Epithelial cell of proximal tubule (primary cell): ENCODE results near the gene HIBADH. TPM values are rescaled to one million over a fixed set of nuclear protein-coding genes. Genes with fewer than 3 reads are reported as not detected.

Experiments used
- DNase-seq: peaks from one replicate; pipeline ENCODE4 v3.0.0-alpha.2; 2011; ENCODE audit warnings: low read depth
- H3K4me3 ChIP-seq: 2 replicates; pipeline ENCODE4 v1.5.1; 2011; ENCODE audit warnings: low read depth, mild to moderate bottlenecking, low read length
- CTCF ChIP-seq: conservative IDR thresholded peaks from 2 replicates; pipeline ENCODE4 v1.5.1; 2012; ENCODE audit warnings: low read depth, mild to moderate bottlenecking, low read length
- total RNA-seq: library from RNA; depleted of rRNA; stranded (reverse); fragments of >200 nt; gene quantifications from 2 replicates; pipeline ENCODE4 v1.2.3, GENCODE V29; 2015

The HIBADH gene
- total RNA-seq, 1 donor from 2014 or later = 49.5 TPM

- no peak overlapping the region for H3K4me3 ChIP-seq
- no peak for TF ChIP-seq CTCF
- DNase-seq = no peak
Observed at GRCh38 chr7:27651702-27652101, 11.0 kb downstream of the HIBADH start.

DNA sequence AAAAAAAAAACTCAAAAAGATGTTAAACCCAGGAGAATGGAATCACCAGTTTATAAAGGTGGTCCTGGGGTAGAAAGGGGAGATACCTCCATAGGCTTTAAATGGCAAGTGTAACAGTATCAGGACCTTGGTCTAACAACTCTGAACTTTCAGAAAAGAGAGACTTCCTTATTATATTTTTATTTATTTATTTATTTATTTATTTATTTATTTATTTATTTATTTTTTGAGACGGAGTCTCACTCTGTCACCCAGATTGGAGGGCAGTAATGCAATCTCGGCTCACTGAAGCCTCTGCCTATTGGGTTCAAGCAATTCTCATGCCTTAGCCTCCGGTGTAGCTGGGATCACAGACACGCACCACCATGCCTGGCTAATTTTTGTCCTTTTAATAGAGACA is 12.4 kb downstream of the HIBADH start:
- TF ChIP-seq CTCF = no peak
- H3K4me3 ChIP-seq = no peak overlapping the region
- no peak for DNase-seq

DNA sequence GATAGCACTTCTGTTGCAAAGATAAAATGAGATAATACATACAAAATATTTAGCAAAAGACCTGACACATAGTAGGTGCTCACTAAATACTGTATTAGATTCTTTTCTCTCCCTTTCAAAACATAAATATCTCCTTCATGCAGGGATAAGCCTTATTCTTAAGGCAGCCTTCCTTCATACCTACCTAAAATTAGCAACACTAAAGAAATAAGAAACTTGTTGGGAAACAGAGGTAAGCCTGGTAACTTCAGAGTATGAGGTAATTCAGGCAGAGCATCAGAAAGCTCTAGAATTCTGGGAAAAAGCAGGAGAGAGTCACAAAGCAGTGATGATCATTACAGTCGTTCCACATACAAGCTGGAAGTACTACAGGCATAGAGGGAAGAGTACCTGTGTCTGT is 15.2 kb downstream of the HIBADH start:
- DNase-seq = no peak

DNA sequence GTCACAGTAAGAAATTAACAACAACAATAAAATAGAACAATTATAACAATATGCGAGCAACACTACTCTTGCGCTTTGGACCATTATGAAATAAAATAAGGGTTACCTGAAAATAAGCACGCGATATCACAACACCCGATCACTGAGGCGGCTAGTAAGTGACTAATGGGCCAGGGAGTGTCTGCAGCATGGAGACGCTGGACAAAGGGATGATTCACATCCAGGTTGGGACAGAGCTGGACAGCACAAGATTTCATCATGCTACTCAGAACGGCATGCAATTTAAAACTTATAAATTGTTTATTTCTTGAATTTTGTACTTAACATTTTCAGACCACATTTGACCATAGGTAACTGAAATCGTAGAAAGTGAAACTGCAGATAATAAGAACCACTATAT is 15.6 kb downstream of the HIBADH start:
- DNase-seq = peak; percentile 55
- H3K4me3 ChIP-seq = no peak overlapping the region
- no peak for TF ChIP-seq CTCF

More for the DNA sequence above, 15.2 kb downstream of the HIBADH start:
- no peak overlapping the region for H3K4me3 ChIP-seq
- no peak for TF ChIP-seq CTCF

- no peak for TF ChIP-seq CTCF
- no peak for DNase-seq
- H3K4me3 ChIP-seq = peak overlapping the region; percentile 43
Observed at GRCh38 chr7:27642271-27642670, 20.4 kb downstream of the HIBADH start.

DNA sequence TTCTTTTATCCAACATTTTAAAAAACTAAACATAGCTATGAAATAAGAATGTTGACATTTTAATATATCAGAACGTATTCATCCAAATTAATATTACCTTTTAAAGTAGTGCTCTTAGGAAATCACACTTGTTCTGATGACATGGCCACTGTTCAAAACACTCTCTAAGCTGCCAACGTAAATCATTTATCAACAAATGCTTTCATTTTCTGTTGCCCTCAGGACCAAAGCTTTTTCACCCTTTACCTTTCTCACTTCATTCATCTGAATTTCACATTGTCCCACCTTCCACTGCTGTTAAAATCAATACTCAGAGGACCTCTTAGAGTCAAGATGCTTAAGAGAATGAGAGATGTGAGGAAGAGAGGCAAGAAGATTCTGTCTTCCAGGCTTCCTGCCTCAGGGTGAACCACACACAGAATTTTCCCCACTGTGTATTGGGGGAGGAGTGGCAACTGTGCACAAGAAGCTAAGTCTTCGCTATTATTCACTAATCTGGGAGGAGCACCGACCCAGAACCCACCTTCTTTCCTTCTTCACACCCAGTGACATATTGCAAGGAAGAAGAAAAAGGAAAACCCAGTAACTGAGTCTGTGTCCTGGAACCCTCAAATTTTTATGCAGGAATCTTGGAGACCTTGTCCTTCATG is 21.0 kb downstream of the HIBADH start:
- TF ChIP-seq CTCF = no peak
- DNase-seq = peak; percentile 50
- H3K4me3 ChIP-seq = peak overlapping the region; percentile 43

DNA sequence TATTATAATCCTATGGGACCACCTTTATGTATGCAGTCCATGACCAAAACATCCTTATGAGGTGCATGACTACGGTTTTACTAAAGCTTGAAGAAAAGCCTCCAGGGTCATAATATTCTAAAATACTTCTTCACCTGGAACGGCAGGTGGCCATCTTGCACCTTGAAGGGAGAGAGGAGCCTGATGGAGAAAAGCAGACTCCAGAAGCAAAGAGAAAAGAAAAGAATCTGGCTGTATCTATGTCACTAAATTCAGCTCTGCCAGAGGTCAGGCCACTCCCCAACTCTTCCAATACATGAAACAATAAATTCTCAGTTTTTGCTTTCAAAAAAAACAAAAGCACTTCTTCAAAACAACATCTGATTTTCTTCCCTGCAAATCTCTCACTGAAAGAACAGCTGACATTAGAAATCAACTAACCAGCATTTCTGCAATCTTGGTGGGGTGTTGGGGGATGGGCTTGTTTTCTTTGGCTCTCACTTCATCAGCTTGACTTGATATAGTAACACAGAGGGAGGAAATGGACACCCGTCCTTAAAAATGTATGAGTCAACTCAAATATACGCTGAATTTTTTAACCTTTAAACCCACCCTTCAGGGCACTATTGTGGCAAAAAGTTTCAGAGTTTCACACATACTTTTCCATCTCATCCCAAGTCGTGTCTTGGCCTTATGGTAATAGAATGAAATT is 21.7 kb downstream of the HIBADH start:
- peak overlapping the region; percentile 43 for H3K4me3 ChIP-seq
- no peak for TF ChIP-seq CTCF
- peak; percentile 59 for DNase-seq
